Stimulated activated CD8-positive, alpha-beta memory T cell treated with anti-CD3 and anti-CD28 coated beads, Interleukin-7, amount 100 ng/mL, for 48 hours (primary cell): ENCODE results near the gene PRR14L.
"Not testable (repeated sequence)": the region's sequence is repeated elsewhere in the genome, so short reads cannot be mapped to it uniquely, and the experiment has no call there.

Source experiments
- DNase-seq, 2 donors: peaks; one replicate each; pipeline ENCODE4 v3.0.0-alpha.2; 2020; ENCODE audit warnings: low read depth in 1 of 2; ENCODE audit errors: extremely low read depth in 1 of 2

PRR14L gene

DNA sequence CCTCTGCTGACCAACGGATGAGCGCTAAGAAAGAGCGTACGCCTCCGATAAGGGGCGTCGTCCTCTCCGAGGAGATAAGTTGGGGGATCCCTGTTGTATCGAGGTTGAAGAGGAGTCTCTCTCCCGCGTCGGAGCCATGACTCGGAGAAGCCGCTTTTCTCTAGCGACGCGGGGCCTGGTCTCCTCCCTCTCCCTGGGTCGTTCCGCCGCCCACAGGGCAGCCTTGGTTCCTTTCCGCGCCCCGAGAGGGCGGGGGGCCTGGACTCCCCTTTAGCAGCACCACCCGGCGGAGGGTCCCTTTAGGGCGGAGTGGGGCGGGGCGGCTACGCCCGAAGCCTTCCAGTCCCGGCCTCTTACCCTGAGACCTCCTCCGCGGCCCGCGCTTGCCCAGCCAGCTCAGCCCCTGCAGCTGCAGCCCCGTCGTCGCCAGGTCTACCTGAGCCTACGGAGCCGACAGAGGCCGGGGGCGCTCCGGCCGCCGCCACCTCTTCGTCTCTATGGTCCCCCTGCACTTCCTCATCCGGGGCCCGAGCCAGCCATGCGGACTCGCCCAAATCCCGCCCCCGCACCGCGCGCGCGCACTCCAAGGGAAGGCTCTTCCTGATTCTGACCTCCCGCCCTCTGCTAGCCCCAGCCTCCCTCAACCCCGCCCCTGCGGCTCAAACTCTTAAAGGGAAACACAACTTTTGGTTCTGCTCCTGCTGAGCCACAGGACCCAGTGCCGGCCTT, at the start of gene PRR14L:
TSS of gene PRR14L (minus strand) at position 497 of the 729 bp plus-strand sequence. CDS start 11,272 bp downstream, outside the sequence.
- peak; percentile 98 for DNase-seq

DNA sequence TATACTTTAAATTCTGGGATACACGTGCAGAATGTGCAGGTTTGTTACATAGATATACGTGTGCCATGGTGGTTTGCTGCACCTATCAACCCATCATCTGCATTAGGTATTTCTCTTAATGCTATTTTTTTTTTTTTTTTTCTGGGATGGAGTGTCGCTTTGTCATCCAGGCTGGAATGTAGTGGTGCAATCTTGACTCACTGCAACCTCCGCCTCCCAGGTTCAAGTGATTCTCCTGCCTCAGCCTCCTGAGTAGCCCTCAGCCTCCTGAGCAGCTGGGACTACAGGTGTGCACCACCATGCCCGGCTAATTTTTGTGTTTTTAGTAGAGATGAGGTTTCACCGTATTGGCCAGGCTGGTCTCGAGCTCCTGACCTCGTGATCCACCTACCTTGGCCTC, 49.4 kb upstream of the PRR14L start:
- not testable (repeated sequence) for DNase-seq

DNA sequence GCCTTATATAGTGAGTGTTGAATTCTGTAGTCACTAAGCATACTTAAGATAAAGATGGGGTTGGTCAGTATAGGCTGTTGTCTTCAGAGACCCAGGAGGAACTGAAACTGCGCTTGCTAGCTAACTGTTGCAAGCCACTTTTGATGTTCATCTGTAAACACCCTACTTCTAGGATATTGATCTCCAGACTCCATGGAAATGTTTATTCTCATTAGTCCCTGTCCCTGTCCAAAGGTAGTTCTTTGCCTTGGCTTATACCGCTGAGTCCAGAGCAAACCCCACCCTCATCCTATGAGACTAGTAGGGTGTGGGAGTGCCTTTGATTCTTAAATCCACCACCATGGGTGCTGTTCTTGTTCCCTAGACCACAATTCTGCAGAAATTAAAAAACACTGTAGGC, 40.3 kb upstream of the PRR14L start:
- no peak for DNase-seq

DNA sequence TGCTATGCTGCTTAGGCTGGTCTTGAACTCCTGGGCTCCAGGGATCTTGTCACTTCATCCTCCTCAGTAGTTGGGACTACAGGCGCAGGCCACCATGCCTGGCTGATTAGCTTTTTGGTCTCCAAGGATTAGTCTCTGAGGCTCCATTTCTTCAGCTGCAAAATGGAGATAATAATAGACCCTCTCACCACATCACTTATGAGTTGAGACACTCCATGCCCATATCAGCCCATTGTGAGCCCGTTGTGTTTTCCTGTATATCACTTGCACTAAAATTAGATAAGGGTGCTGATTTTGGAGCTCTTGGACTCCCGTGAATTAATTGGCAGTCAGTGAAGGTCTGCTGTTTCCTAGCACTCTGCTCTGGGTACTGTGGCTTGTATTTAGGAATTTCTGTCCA, 39.9 kb upstream of the PRR14L start:
- no peak for DNase-seq

DNA sequence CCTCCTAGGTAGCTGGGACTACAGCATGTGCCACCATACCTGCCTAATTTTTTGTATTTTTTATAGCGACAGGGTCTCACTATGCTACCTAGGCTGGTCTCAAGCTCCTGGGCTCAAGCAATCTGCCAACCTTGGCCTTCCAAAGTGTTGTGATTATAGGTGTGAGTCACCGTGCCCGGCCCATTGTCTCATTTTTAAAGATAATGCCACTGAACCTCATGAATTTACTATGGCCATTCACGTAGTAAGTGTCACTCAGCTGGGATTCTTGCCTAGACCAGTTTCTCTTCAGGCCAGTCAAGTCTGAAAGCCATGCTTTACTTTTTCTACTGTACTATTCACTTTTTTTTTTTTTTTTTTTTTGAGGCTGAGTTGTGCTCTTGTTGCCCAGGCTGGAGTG, 26.3 kb upstream of the PRR14L start:
- no peak for DNase-seq

DNA sequence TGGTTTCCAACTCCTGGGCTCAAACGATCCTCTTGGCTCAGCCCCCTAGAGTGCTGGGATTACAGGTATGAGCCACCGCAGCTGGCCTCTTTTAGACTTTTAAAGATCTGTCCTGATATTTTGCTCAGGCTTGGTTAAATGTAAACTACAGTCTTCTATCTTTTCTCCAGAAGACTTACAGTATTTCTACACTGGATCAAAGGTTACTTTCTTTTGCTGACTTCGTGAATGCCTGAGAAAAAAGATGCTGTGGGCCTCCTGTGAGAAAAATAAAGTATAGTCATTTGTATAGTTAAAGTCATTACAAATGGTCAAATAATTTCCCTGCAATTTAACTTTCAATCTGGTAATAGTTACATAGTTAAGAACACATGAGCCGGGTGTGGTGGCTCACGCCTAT, 23.5 kb upstream of the PRR14L start:
- DNase-seq: no peak

DNA sequence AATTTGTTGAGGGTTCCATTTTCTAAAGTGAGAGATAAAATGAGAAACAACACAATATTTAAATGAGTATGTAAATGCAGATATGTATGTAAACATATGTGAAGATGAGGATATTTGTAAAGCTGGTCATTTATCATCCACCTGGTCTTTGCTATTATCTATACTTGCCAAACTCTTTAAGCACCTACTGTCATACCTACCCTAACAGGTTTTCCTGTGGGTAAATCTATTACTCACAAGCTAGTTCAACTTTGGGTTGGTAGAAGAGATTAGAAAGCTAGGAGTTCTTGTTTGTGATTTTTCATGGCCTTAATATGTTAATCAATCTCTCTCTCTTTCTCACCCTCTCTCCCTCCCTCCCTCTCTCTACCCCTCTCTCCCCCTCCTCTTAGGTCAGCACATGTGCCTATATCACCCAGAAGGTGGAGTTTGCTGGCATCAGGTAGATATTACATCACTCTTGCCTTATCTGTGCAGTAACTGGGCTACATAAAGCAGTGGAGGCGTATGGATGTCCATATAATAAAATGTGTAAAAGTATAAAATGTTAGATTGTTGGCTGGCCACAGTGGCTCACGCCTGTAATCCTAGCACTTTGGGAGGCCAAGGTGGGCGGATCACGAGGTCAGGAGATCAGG, 18.6 kb upstream of the PRR14L start:
- no peak for DNase-seq

DNA sequence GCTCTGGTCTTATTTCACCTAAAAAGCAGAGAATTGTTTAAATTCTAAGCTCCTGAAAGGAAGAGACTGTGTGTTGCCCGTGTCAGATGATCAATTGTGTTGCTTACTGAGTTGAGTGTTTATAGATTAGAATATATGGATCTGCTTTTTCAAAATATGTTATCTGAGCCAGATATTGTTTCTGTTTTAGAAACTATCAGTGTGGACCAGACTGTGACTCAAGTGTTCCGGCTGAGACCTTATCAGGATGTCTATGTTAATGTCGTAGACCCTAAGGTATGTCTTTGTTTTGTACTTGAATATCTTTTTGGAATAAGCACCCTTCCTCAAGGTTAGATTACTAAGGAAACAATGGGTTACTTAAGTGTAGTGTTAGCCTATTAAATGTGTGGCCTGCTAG, 14.9 kb upstream of the PRR14L start:
- DNase-seq: no peak

DNA sequence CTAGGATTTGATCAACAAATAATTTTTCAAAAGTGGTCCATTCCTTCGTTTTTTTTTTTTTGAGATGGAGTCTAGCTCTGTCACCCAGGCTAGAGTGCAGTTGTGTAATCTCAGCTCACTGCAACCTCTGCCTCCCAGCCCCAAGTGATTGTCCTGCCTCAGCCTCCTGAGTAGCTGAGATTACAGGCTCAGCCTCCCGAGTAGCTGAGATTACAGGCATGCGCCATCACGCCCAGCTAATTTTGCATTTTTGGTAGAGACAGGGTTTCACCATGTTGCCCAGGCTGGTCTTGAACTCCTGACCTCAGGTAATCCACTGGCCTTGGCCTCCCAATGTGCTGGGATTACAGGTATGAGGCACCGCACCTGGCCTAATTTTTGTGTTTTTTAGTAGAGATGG, 8.9 kb upstream of the PRR14L start:
- not testable (repeated sequence) for DNase-seq

DNA sequence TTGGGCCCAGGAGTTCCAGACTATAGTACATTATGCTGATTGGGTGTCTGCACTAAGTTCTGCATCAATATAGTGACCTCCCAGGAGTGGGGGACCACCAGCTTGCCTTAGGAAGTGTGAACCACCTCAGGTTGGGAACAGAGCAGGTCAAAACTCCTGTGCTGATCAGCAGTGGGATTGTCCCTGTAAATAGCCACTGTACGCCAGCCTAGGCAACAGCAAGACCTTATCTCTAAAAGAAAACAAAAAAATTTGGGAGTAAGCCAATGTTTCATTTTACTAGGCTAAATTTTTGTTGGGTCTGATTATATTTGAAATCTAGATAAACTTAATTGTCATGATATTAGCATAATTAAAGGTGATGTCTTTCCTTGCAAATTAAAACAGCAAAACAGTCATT, 7.3 kb upstream of the PRR14L start:
- DNase-seq: no peak

DNA sequence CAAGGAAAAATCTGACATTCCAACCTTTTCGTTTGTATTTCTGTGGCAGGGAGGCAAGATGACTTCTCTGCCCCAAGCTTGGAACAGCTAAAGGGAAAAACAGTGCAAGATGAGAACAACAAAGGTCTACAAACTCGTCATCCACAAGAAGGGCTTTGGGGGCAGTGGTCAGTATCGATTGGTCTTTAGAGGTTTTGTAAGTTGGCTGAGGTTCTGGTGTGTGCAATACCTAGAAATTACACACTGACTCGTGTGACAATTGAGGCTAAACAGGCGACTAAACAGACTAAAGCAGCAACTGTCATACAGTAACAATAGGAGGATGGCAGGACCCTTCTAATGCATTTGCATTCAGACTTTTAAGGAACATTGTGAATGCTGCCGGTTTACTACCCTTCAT, 4.9 kb upstream of the PRR14L start:
- DNase-seq: no peak

DNA sequence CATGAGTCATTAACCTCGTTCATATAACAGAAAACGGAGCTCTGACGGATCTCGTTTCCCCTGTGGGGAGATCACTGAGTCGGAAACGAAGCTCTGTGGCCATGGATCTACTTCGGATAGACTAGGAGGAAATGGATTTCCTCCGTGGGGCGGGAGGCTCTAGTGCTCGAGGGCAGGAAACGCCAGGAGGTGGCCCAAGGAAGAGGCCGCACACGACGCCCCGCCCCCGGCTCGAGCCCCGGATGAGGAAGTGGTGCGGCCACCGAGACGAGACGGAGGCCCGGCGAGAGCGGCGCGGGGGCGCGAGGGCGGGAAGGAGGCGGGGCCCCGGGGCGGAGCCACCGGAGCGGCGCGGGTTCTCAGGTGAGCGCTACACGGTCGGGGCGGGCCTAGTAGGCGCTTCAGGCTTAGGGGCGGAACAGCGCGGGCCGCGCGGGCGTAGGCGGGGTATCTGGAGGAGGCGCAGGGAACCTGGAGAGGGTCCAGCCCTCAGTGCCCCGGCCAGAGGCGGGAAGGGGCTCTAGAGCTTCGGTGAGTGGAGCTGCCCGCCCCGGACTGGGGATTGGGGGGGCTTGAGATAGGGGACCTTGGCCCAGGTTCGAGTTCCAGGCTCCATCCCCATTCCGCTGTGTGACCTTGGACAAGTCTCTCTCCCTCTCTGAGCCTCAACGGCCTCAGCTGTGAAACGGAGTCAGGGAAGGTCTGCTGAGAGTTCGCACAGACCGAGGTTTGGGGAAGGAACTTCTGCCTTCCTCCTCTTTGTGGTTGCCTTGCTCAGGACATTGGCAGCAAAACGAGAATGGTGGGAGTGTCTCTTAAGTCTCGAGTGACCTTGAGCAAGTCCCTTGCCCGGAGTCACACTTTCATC, 3.9 kb upstream of the PRR14L start, which contains the start of gene DEPDC5:
TSS of gene DEPDC5 (plus strand) at position 386 of the 868 bp plus-strand sequence. CDS start 903 bp downstream, outside the sequence.
- peak; percentile 91 to 96 for DNase-seq

DNA sequence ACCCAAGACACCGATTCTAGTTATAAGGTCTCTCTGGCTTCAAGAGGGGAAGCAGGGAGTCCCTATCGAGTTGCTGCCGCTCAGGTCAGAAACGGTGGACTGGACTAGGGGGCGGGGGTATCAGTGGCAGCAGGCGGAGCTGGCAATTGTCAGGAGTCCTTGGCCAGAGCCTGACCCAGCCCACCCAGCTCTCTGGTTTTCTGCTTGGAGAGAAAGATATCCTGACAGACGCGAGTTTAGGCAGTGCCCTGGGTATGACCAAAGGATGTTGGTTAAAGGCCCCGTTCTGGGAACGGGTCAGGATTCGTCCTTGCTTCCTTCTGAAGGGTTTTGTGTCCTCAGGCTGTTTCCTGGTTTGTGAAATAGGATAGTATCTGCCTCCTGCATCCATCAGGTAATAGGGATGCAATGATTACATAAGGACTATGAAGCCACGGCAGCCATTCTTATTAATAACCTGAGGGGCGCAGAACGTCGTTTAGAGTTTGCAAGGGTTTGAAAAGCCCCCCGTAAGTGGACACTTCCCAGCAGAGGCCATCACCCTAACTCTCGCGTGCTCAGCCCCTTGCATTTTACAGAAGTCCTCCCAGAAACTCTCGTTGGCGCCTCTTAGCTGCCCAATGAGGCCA, 3.2 kb upstream of the PRR14L start:
- DNase-seq: no peak

DNA sequence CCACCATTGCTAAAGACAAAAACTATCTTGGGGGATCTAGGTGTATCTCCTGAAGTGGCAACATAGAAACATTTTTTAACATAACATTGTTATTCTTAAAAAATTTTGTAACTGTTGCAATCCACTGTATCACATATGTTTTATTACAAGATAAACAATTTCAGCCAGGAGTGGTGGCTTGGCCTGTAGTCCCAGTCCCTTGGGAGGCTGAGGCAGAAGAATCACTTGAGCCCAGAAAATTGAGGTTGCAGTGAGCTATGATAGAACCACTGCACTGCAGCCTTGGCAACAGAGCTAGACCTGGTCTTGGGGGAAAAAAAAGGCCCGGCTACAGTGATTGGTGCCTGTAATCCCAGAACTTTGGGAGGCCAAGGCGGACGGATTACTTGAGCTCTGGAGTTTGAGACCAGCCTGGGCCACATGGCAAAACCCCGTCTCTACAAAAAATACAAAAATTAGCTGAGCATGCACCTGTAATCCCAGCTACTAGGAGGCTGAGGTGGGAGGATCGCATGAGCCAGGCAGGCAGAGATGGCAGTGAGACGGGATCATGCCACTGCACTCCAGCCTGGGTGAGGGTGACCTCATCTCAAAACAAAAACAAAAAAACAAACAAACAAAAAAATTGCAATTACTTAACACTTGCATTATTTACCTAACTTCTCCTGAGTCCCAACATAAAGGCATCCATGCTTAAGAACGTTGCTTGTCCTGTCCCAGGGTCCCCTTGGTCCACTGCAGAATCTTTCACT, 2.3 kb upstream of the PRR14L start:
- DNase-seq: no peak

DNA sequence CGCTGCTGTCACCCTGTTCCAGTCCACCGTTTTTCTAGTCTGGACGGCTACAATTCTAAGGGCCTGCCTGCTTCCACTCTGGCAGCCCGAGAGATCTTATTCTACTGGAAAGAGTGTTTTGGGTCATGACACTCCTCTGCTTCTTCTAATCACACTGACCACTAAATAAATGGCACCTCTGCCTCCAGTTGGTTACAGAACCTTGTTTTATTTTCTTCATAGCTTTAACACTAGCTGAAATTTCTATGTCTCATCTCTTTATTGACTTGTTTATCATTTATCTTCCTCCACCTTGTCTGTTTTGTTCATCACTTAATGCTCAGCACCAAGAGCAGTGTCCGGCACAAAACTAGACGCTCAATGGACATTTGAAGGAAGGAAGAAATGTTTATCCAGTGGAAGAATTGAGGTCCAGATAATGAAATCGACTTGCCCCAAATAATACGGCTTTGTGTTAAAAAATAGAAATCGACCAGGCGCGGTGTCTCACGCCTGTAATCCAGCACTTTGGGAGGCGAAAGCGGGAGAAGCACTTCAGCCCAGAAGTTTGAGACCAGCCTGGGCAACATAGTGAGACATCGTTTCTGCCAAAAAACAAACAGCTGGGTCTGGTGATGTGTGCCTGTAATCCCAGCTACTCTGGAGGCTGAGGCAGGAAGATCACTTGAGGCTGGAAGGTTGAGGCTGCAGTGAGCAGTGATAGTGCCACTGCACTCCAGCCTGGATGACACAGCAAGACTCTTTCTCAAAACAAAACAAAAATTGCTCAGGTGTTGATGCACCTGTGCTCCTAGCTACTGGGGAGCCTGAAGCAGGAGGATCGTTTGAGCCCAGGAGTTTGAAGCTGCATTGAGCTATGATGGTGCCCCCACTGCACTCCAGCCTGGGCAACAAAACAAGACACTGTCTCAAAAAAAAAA, 693 bp upstream of the PRR14L start:
- DNase-seq: no peak

DNA sequence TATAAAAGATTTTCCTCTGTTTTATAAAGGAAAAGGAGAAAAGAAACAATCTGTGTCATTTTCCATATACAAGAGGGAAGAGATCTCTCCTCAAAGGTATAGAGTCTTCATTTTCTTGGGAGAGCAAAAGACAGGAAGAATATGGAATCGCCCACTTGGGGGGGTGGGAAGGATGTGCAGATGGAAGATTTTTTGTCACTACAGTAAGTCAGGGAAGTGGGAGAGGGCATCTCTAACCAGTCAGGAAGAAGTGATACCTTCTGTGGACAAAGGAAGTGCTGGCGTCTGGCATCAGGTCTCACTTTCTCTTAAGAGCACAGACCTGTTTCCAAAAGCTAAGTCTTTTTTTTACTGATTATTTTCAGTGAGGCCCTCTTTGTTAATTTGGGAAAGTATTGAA, 1.4 kb downstream of the PRR14L start:
- DNase-seq: no peak

DNA sequence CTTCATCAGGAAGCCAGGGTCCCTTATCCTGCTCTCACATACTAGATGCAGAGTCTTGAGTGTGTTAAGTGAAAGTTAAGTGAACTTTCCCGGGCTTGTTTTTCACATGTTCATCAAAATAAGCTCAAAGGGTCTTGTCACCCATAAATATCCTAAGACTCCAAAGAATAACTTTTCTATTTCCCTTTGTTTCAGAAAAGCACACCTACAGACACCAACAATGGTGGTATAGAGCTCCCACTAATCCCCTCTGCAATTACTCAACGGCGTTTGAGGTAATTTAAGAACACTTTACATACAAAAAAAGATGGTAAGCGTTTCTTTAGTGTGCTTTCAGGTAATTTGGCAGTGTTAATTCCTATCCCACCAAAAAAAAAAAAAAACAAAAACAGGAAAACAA, 2.5 kb downstream of the PRR14L start:
- no peak for DNase-seq

DNA sequence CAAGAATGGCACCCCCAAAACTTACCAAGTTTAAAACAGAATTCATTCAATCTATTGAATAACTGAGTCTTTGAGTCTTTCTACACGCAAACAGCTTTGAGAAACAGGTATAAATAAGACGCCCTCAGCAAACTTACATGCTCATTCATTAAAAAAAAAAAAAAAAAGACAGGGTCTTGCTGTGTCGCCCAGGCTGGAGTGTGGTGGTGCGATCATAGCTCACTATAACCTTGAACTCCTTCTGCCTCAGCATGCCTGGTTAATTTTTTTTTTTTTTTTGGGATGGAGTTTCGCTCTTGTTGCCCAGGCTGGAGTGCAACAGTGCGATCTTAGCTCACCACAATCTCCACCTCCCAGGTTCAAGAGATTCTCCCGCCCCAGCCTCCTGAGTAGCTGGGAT, 6.1 kb downstream of the PRR14L start:
- no peak for DNase-seq

DNA sequence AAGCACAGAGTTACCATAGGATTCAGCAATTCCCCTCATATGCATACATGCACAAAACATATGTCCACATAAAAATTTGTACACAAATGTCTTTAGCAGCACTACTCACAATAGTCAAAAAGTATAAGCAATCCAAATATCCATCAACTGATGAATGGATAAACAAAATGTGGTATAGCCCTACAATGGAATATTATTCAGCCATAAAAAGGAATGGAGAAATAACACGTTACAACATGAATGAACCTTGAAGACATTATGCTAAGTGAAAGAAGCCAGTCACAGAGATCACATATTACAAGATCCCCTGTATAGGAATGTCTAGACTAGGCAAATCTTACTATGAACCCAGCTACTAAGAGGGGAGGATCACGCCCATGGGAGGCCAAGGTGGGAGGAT, 7.2 kb downstream of the PRR14L start:
- DNase-seq: no peak
